IMR-90 (cell line): ENCODE results near the gene LIPN.

Experiments used
- CHD1 ChIP-seq: IDR thresholded peaks from 2 replicates; pipeline ENCODE4 v1.6.1; 2012; ENCODE audit warnings: low read depth, low read length, improper control_type of control experiment
- CTCF ChIP-seq: conservative IDR thresholded peaks from 2 replicates; pipeline ENCODE4 v1.5.1; 2012; ENCODE audit warnings: mild to moderate bottlenecking, low read depth, low read length, improper control_type of control experiment
- POLR2A ChIP-seq: IDR thresholded peaks from 2 replicates; pipeline ENCODE4 v1.6.1; 2012; ENCODE audit warnings: mild to moderate bottlenecking, low read depth, low read length
- RFX5 ChIP-seq: IDR thresholded peaks from 2 replicates; pipeline ENCODE4 v1.8.0; 2012; ENCODE audit warnings: low read depth, mild to moderate bottlenecking, low read length, moderate library complexity
- SMC3 ChIP-seq: fragments of 150-350 bp; IDR thresholded peaks from 2 replicates; pipeline ENCODE4 v1.6.1; 2016; ENCODE audit warnings: low read depth, mild to moderate bottlenecking, antibody characterized with exemption, low read length, moderate library complexity
- USF2 ChIP-seq: fragments of 150-350 bp; IDR thresholded peaks from 2 replicates; pipeline ENCODE4 v1.6.1; 2017; ENCODE audit warnings: mild to moderate bottlenecking, antibody characterized with exemption, low read length, low read depth

DNA sequence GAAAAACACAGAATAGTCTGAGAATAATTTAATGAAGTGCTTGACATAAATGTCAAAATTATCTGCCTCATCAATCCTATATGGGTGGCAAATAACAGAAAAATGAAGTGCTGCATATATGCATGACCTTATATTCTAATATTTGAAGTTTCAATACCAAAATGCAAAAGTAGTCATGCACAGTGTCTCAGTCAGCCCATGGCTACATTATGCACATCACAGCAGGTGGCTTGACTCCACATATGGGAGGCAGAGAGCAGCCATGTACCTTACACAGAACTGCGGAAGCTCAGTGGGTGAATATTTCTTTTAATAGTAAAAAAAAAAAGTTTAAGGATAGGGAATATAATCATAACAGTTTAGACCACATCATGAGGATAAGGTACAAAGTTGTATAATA, 17.4 kb upstream of the LIPN start:
- TF ChIP-seq CTCF, result no peak
- no peak for TF ChIP-seq RFX5
- no peak for TF ChIP-seq USF2
- TF ChIP-seq CHD1, result no peak
- no peak for TF ChIP-seq SMC3
- no peak for TF ChIP-seq POLR2A
